HUES6 (cell line): ENCODE results near the gene PIGP.

Experiments used
- H3K27ac ChIP-seq: 2 replicates; pipeline ENCODE4 v1.7.0; 2013; ENCODE audit warnings: low read depth, mild to moderate bottlenecking, low read length, inconsistent platforms
- H3K27me3 ChIP-seq: 2 replicates; pipeline ENCODE4 v1.6.1; 2013; ENCODE audit warnings: low read length; ENCODE audit not compliant: control insufficient read depth, insufficient read depth
- H3K36me3 ChIP-seq: 2 replicates; pipeline ENCODE4 v1.6.1; 2013; ENCODE audit warnings: low read length; ENCODE audit not compliant: control insufficient read depth, insufficient read depth
- H3K4me1 ChIP-seq: 2 replicates; pipeline ENCODE4 v1.6.1; 2013; ENCODE audit warnings: low read length; ENCODE audit not compliant: control insufficient read depth, insufficient read depth
- H3K4me3 ChIP-seq: 2 replicates; pipeline ENCODE4 v1.5.1; 2013; ENCODE audit warnings: low read depth, low read length
- H3K9ac ChIP-seq: one replicate; pipeline ENCODE4 v1.6.1; 2013; ENCODE audit warnings: mild to moderate bottlenecking, low read length
- H3K9me3 ChIP-seq: 2 replicates; pipeline ENCODE4 v1.6.1; 2013; ENCODE audit warnings: low read depth, low read length; ENCODE audit not compliant: control insufficient read depth, insufficient read depth

Gene PIGP

GRCh38 chr21:37075214-37075770 is 2.4 kb upstream of the PIGP start:
- H3K4me1 ChIP-seq = peaks cover 10% of the 10 kb centered on the region
- no peak overlapping the region for H3K9ac ChIP-seq
- no peak overlapping the region; the same call in 1 of the 2 replicates for H3K4me3 ChIP-seq
- H3K36me3 ChIP-seq = no peaks in the 10 kb centered on the region
- H3K27me3 ChIP-seq = peaks cover 22% of the 10 kb centered on the region
- no peak overlapping the region for H3K27ac ChIP-seq
- H3K9me3 ChIP-seq = no peaks in the 10 kb centered on the region

DNA sequence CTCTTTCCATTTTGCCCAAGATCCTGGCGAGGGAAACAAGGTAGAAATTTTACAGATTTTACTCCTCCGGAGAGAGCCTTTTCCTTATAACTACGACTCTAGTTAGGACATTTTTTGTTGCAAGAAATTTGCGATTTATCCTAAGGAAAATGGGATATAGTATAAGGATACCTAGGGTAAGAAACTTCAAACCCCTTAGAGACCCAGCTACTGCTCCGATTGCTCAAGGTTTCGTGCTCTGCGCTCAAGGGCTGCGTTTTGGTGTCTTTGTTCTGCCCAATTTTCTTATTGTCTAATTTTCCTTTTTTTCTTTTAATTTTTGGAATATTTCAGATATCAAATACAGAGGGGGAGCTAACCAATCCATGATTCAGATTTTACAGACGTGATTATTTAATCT is 1.7 kb upstream of the PIGP start:
- Histone ChIP-seq H3K4me1 (peaks cover 10% of the 10 kb centered on the region), H3K27ac (no peak overlapping the region), H3K4me3 (peak overlapping the region; percentile 81), H3K36me3 (no peaks in the 10 kb centered on the region), H3K9me3 (no peaks in the 10 kb centered on the region), H3K9ac (peak overlapping the region; percentile 87), H3K27me3 (peaks cover 22% of the 10 kb centered on the region)

DNA sequence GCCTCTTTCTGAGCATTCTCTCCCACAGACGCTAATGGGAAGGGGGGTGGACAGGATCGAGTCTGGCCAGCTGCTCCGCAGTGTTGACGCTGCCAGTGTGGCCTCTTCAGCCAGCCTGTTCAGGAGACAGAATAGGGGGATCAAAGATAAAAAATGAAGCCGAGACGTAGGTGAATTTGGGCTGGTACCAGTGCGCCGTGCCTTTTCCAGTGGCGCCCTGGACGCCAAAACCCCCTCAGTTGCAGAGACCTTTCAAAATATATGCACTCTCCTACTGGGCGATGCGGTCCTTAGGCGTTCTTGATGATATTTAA is 1.3 kb upstream of the PIGP start:
- H3K27ac ChIP-seq = no peak overlapping the region

DNA sequence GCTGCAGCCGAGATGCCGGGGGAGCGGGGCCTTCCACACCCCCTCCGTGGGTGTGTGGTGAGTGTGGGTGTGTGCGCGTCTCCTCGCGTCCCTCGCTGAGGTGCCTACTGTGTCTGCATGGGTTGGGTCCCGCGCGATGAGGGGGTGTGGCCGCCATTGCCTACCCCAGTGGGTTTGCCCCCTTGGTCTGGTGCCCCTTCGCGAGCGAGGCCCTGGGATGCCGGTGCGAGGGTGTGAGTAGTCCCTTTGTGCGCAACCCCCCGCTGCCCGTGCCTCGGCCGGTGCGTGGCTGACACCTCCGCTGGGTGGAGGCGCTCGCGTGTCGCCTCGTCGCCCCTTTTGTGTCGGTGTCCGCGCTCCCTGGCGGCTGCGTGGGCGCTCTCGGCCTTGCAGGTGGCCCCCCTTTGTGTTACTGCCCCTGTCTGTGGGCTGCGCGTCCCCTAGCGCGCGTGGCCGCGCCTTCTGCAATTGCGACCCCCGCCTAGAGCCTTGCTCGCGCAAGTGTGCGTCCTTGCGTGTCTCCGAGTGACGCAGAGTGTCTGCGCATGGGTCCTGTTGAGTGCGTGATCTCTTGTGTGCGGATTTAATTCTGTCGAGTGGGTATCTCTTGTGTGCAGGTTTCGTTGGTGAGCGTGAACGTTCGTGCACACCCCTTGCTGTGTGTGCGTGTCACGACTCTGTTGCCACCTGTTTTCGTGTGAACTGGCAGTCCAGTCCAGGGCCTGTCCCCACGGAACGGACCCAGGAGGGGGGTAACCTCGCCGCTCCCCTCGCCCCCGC is 736 bp upstream of the PIGP start:
- Histone ChIP-seq H3K9ac (peak overlapping the region; percentile 87), H3K27ac (no peak overlapping the region), H3K36me3 (peaks cover 5% of the 10 kb centered on the region; the same call in 1 of the 2 replicates), H3K4me1 (peaks cover 10% of the 10 kb centered on the region), H3K9me3 (no peaks in the 10 kb centered on the region), H3K4me3 (peak overlapping the region; percentile 81), H3K27me3 (peaks cover 22% of the 10 kb centered on the region)

More for the DNA sequence above, 1.3 kb upstream of the PIGP start:
- Histone ChIP-seq H3K36me3 (0 out of 2 replicates have a peak, but pooled peaks cover under 1% of the 10 kb centered on the region), H3K4me3 (peak overlapping the region; percentile 81), H3K9ac (peak overlapping the region; percentile 87), H3K27me3 (peaks cover 22% of the 10 kb centered on the region), H3K4me1 (peaks cover 10% of the 10 kb centered on the region), H3K9me3 (no peaks in the 10 kb centered on the region)

- H3K9me3 ChIP-seq = no peaks in the 10 kb centered on the region
- H3K9ac ChIP-seq = peak overlapping the region; percentile 73
- H3K4me3 ChIP-seq = peak overlapping the region; percentile 81
- peaks cover 10% of the 10 kb centered on the region for H3K4me1 ChIP-seq
- H3K36me3 ChIP-seq = peaks cover 7% of the 10 kb centered on the region; the same call in 1 of the 2 replicates
- peak overlapping the region; percentile 90 for H3K27ac ChIP-seq
- peaks cover 22% of the 10 kb centered on the region for H3K27me3 ChIP-seq
These were observed 440 bp downstream of the PIGP start for GRCh38 chr21:37072274-37072987.

DNA sequence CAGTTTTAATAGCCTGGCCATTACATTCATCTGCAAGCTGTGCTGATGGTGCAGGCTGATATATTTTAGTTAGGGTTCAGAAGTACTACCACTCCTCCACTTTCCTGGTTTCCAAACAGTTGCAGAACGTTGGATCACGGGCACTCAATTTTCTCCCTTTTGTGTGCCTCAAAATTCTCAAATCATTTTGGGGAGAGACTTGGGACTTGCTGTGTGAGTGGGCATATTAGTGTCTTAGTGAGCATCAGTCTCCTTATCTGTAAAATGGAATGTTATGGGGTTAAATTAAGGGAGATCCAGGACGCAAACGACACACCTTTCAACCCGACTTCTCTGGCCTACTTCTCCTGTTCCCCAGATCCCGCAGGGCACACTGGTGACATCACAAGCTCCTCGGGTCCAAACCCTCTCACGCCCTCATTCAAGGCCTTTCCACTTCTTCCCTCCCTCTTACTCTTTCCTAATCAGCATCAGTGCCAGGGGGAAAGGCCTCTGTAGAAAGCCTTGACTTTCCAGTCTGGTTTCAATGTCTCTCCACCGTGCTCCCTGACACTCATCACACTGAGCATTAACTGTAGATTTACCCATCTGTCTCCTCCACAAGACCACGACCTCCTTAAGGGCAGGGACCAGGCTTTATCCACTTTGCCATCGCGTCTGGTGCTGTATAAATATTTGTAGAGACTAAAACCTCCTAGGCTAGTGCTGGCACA is 1.2 kb downstream of the PIGP start:
- Histone ChIP-seq H3K9me3 (no peaks in the 10 kb centered on the region), H3K27me3 (peaks cover 22% of the 10 kb centered on the region), H3K36me3 (peaks cover 10% of the 10 kb centered on the region; the same call in 1 of the 2 replicates), H3K4me3 (peak overlapping the region; percentile 81), H3K9ac (peak overlapping the region; percentile 73), H3K4me1 (peaks cover 10% of the 10 kb centered on the region), H3K27ac (peak overlapping the region; percentile 90; the same call in 1 of the 2 replicates)

GRCh38 chr21:37065561-37066177 is 7.2 kb downstream of the PIGP start:
- Histone ChIP-seq H3K4me3 (no peak overlapping the region), H3K9me3 (no peaks in the 10 kb centered on the region), H3K9ac (no peak overlapping the region), H3K4me1 (peaks cover 3% of the 10 kb centered on the region), H3K27me3 (no peaks in the 10 kb centered on the region), H3K27ac (no peak overlapping the region), H3K36me3 (peaks cover 17% of the 10 kb centered on the region; the same call in 1 of the 2 replicates)

- no peak overlapping the region for H3K4me3 ChIP-seq
- no peaks in the 10 kb centered on the region for H3K27me3 ChIP-seq
- H3K9me3 ChIP-seq = no peaks in the 10 kb centered on the region
- no peak overlapping the region for H3K9ac ChIP-seq
- H3K36me3 ChIP-seq = peaks cover 17% of the 10 kb centered on the region; the same call in 1 of the 2 replicates
- H3K27ac ChIP-seq = no peak overlapping the region
- peaks cover 12% of the 10 kb centered on the region for H3K4me1 ChIP-seq
These were observed 8.0 kb downstream of the PIGP start for GRCh38 chr21:37064841-37065240.

- Histone ChIP-seq H3K9me3 (no peaks in the 10 kb centered on the region), H3K4me3 (no peak overlapping the region), H3K9ac (no peak overlapping the region), H3K27ac (no peak overlapping the region), H3K27me3 (no peaks in the 10 kb centered on the region), H3K4me1 (peaks cover 14% of the 10 kb centered on the region), H3K36me3 (peaks cover 11% of the 10 kb centered on the region; the same call in 1 of the 2 replicates)
These were observed 9.4 kb downstream of the PIGP start for GRCh38 chr21:37063433-37063832.

DNA sequence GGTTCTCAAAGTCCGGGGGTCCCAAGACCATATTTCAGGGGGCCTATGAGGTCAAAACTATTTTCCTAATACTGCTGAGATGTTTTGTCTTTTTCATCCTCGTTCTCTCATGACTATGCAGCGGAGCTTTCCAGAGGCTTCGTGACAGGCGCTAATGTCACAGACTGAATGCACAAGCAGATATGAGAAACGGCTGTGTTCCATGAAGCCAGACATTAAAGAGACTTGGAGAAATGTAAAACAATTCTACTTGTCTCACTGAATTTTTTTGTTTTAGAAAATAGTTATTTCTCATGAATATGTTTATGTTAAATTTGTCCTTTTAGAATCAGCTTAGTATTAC is 10.3 kb downstream of the PIGP start:
- Histone ChIP-seq H3K27me3 (no peaks in the 10 kb centered on the region), H3K27ac (no peak overlapping the region), H3K36me3 (peaks cover 10% of the 10 kb centered on the region; the same call in 1 of the 2 replicates), H3K9ac (no peak overlapping the region), H3K4me1 (peaks cover 22% of the 10 kb centered on the region), H3K4me3 (no peak overlapping the region), H3K9me3 (peaks cover under 1% of the 10 kb centered on the region; the same call in 1 of the 2 replicates)
